ENCODE data around the gene PJA2. TPM values are rescaled to one million over a fixed set of nuclear protein-coding genes. Genes with fewer than 3 reads are reported as not detected.

The PJA2 gene
- total RNA-seq, 1 donor from 2014 or later: 79.0 TPM

DNA sequence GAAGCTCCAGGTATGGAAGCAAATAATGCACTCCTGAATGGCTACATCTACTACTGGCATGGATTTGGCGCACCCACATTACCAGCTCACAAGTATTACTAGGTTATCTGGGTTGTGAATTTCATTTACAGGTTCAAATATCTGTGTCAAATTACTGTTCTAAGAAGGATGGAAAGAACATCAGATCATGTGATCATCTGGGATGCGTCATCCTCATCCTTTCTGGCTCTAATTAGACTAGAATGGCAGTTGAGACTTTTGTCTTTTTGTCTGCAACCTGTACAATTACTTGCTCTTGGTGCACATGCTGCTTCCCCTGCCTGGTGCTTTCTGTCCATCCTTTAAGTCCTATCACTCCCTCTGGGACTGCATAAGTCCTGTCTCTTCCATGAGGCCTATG is 64.1 kb downstream of the PJA2 start:
- DNase-seq: no peak

DNA sequence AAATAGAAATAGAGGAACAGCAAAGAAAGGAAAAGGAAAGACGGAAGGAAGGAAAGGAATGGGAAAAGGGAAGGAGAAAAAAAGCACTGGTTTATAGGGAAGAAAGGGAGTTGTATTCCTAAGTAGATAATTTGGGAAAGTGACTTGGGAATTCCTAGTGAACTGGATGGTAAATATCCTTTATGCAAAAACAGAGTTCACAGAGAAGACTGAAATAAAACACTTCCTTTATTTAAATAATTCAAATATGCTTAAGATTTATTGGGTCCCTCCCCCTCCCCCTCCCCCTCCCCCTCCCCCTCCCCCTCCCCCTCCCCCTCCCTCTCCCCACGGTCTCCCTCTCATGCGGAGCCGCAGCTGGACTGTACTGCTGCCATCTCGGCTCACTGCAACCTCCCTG is 69.4 kb downstream of the PJA2 start:
- no peak for DNase-seq

DNA sequence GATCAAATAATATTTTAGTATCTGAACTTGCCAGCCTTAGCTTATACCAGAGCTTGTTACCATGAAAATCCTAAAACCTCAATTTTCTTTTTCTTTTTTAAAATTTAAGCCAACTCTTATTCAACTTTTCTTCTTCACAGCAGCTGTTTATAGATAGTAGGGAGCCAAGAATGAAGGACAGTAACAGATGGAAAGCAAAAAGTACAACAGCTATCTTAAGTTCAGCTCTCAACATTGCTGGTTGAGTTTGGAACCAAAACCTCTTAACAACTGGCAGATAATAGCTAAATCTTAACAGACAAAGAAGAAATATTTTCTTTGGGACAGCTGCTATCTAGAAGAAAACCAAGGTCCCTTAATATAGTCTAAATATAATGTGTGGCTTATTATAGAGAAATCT is 74.7 kb downstream of the PJA2 start:
- DNase-seq: no peak

DNA sequence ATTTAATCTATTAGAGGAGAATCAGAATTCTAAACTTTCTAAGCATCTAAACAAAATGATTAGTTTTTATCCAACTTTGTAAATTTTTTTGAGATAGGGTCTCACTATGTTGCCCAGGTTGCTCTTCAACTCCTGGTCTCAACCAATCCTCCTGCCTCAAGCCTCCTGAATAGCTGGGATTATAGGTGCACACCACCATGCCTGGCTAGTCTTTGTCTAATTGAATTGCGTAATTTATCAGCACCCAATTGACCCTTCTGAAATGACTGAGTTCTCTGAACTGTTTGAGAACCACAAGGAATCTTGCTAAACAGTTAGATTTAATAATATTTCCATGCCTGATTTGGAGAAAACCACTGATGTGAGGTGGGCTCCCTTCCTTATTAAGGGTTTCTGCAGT is 75.7 kb downstream of the PJA2 start:
- no peak for DNase-seq

DNA sequence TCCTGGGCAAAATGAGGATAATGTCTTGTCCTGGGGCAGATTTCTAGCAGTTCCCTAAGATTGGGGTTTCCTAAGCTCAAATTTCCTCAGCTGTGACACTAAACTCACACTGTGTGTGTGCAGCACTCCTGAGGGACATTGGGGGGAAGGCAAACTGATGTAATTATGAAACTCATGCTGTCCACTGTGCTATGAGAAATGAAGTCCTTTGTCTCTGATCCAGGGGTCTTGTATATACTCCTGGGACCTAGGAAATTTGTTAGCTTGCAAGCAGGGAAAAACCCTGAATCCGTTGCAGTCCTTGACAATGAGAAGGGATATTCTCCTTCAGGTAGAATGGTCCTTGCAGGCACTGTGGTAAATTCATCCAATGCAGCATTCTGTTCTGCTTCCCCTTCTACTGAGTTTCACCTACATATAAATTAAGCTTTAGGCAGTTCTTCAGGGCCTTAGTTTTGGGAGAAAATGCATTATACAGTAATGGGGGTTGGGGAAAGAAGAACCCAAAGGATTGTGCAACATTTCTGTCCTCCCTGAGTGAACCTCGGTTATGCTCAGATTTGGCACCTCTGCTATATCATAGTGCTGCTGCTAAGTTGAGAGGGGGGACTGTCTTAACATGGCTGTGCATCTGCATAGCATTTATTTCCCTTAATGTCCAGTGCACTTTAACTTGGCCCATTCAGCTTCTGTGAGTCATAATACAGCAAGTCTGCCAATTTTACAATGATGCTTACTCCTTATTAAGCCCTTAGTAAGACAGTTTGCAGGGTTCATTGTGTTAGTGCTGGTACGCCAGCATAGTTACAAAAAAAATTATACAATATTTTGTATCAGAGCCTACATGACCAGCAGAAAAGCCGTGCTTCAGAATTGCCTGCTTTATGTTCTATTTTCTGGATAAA is 80.2 kb downstream of the PJA2 start:
- DNase-seq: peak; percentile 54

DNA sequence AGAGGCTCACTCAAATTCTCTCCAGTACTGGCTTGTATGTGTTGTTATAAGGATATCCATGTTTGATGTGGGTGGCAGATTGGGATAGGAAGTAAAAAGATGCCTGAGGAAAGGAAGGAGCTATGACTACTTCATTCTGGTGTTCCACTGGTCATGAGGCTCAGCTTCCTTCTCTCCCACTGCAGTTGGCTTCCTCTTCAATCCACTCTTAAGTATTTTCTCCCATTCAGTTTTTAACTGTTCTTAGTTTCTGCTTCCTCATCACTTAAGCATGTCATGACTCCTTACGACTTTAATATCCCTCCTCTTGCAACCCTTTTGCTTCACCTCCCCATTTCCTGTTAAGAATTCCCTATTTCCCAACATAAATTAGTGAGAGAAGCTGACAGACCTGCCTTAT is 81.1 kb downstream of the PJA2 start:
- no peak for DNase-seq

DNA sequence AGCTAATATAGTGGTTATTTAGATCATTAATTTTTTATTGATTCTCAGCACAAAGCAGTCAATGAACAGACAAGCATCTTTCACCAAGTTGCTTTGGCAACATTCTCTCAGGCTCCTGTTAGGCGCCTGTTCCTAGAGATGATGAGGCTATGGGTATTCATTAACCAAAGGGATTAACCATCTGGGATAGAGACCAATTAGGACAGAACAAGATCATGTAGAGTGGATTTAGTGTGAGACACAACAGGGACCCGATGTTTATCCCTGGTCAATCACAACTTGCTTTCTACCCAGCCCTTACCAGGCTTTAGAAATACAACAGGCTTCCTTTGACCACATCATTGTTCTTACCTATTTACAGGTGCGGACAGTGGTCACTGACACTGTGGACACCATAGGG is 82.2 kb downstream of the PJA2 start:
- no peak for DNase-seq

DNA sequence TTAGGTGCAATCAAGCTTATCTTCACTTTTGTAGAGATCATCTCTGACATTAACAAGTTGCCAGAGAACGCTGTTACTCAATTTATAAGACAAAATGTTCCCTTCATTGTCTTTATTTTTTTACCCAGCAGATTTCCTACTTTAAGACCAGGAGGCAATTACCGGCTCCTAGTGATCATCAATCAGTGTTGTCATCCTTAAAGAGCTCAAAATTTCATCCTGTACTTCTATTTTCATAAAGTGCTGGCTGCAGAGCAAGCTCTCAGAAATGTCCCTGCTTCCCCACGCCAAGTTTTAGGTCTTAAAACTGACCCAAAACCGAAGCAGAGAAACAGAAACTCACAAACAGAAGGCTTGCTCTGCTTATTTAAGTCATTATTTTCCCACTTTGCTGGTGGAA is 82.9 kb downstream of the PJA2 start:
- no peak for DNase-seq

DNA sequence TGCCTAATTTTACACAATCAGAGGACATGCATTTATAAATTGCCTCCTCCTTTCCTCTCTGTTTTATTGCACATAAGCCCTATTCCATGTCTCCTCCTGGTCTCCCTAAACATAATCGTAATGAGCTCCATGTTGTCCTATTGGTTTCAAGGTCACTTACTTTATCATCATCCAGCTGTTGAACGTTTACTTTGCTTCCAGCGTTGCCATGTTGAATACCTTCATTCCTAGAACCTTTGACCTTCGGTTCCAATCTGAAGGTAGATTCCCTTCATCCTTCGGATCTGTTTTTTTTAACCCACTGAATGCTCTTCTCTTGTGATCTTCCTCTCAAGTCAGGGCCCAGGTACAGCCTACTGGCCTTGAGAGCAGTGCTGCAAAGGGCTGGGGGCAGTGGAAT is 84.3 kb downstream of the PJA2 start:
- DNase-seq: no peak

DNA sequence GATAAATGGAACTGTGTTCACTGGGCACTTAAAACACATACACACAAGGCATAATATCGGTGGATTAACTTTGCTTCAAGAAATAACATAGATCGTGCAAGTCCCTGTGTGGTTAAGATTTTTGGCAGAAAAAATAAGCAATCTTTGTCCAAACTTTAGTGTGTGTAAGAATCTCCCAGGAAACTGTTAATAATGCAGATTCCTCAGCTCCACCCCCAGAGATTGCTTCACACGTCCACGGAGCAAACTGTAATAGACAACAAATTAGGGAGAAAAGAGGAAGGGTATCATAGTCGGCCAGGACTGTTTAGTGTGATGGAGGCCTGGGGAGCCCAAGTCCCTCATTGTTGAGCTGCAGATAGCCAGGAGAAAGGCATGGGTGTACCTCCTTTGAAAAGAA is 84.8 kb downstream of the PJA2 start:
- DNase-seq: no peak

DNA sequence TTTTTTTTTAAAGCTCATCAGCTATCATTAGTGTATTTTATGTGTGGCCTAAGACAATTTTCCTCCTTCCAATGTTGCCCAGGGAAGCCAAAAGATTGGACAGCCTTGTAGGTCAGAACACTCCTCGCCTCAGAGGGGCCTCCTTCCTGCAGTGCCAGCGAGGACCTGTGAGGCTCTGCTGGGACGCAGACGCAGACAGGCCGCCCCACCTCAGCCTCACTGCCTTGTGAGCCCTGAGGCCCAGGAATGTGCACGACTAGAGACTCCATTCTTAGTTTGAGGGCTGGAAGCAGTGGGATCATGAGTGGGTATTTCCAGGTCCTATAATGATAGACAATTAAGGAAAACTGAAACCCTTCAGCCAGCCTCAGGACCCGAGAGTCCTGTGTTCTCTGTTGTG is 85.4 kb downstream of the PJA2 start:
- no peak for DNase-seq

DNA sequence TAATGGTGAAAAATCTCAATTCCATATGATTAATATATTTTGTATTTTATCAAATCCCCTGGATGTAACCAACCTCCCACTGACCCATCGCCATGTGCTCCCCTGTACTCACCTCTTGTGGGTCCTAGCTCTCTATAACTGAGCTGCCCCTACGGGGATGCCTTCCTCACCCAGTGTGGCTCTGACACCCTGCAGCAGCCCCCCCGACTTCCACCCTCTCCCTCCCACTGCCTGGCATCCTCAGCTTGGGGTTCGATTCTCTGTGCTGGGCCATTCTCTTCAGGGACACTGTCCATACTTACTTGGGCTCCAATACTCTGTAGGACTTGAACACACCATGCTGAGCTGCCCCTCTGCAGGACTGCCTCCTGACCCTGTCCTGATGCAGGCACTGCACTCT is 87.1 kb downstream of the PJA2 start:
- no peak for DNase-seq

DNA sequence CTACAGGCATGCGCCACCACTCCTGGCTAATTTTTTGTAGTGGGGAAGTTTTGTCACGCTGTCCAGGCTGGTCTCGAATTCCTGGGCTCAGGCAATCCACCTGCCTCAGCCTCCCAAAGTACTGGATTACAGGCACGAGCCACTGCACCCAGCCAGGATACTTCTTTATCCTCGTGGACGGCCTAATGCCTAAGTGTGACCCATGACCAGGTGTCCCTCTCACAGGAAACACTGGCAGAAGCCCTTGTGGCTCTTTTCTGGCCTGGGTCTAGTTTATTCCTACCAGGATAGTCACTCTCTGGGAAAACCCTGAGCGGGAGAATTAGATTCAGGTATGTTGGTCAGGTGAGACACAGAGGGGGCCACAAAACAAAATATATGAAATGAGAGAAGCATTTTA is 90.4 kb downstream of the PJA2 start:
- no peak for DNase-seq

DNA sequence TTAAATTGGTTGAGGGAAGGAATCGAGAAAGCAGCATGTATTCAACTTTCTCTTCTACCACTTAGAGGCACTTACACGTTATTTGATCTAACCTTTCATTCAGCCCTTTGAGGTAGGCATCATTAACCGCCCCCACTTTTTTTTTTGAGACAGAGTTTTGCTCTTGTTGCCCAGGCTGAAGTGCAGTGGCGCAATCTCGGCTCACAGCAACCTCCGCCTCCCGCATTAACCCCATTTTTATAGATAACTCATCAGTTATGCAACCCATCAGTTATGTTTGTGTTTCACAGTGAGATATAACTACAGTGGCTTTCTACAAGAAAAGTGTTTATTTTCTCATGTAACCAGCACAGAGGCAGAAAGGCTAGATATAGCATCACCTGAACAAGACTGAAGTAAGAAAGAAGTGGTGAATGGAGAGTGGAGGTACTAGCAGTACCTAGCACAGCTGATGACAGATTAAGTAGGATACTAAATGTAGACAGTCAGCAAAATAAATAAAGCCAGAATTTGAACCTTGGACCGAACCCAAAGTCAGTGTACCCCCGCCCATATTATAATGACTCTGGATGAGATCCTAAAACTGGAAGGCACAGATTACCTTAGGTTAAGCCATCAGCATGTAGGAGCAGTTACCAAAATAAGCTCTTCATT is 91.2 kb downstream of the PJA2 start:
- no peak for DNase-seq

DNA sequence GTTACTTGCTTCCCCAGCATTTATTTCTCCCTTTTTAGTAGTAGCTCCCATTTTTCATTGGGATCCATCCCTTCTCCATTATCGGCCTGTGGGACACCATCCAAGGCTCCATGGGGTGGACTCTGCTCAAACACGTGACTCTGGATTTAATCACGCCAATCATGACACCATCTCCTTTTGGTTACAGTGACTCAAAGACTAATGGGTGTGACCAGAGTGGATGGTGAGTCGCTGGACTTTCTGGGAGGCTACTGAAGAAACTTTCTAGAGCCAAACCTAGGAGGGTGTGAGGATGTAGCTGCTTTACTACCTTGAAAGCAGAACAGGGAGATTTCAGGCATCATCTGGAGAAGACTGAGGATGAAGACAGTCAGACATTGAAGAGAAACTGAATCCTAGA is 93.1 kb downstream of the PJA2 start:
- DNase-seq: no peak

DNA sequence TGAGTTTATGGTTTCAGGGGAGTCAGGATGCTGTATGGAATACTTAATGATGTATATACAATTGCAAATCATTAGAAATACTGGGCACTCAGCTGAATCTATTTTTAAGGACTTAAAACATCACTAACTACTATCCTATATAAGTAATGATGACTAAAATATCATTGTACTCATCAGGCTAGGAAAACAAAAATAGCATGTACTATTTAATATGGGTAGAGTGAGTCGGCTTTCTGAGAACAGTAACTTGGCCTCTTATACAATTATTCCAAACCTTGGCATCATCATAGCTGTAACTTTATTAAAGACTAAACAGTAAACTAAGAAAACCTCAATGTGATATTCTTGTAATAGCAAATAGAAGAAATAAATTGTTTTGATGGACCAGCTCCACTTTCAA is 94.5 kb downstream of the PJA2 start:
- DNase-seq: no peak

DNA sequence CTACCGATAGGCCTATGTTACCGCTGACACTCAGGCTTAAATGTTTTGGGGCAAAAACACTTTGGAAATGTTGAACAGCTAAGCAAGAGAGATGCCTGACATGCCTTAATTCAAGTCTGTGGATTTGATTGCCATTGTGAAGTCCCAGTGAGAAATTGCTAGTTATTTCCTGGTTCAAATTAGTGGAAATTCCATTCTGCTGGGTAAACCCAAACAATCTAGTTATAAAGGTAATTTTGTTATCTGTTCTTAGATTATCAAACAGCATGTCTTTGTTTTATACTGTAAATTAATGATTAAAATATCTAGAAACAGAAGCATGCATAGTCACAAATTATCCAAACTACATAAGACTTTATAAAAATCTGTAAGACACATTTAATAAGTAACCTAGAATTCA is 96.6 kb downstream of the PJA2 start:
- no peak for DNase-seq

DNA sequence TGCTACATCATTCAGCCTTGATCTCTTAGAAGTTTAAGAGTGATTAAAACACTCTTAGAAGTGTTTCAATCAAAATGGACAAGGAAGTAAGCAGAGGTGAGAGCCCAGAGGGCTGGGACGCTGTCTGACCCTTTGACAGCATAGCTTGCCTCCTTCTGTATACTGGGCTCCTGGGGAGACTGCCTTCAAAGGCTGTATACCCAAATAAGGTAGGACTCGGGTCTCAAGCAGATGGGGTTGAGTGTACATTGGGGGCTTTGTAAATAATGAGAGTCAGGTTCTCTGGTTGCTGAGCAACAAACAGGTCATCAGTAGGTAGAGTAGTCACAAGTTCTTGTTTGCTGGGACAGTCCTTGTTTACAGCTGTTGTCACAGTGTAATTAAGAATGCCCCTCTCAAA is 97.1 kb downstream of the PJA2 start:
- DNase-seq: no peak

DNA sequence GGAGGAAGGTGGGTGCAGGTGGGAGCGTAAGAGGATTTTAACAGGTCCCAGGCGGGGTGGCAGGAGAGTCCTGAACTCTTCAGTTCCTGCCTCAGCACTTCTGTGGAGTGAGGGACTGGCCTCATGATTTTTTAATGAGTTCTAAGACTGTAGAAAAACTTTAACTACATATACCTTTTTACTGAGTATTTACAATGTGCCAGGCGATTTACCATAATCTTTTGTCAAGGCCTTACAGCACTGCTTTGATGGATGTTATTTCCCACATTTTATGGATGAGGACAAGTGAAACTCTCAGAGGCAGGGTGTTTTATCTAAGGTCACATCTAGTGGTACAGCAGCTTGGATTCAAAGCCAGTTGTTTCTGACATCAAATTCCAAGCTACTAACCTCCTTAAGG is 99.5 kb downstream of the PJA2 start:
- no peak for DNase-seq

DNA sequence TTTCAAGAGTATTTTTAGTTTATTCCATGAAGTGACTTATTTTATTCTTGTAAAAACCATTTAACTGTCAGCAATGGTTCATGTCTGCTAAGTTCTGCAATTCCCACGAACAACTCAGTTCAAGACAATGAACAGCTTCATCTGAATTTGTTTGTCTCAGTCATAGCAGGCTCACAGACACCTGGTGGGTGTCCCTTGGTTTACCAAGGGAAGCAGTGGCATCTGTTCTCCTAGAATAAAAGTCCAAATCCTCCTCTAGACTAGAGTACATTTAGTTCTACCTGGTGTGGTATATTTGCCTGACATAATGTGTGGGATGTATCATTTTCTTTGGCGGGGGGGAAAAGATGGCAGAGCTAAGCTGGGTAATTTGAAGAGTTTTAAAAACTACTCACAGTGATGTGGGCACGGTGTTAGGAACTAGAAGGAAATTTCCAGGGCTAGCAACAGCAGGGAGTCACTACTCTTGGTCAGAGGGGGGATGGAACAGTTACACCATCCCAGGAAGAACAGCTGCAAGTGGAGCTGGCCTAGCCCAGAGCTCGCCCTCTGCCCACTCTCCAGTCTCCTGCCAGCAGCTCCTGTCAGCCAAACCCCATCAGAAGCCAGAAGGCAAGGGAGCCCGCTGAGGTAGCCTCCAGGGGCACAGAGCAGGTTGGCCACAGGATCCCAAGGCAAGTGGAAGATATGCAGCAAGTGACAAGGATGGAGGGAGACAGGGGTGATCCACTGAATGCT is 100.3 kb downstream of the PJA2 start:
- no peak for DNase-seq

DNA sequence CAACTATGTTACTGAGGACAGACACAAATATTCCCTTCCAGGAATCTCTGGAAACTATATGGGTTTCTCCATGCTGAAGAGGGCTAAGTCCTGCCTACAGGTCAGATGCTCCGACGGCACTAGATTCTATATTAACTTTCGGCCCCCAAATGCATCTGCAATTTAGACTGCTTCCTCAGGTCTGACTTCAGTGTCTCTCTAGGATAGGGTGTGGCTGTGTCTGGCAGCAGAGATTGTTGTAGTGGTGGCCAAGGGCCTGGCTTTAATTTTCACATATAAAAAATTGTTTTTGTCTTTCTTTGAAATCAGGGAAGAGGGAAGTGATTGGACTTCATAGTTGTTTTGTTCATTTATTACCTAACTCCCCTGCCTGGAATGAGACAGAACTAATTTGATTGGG is 101.8 kb downstream of the PJA2 start:
- DNase-seq: no peak

DNA sequence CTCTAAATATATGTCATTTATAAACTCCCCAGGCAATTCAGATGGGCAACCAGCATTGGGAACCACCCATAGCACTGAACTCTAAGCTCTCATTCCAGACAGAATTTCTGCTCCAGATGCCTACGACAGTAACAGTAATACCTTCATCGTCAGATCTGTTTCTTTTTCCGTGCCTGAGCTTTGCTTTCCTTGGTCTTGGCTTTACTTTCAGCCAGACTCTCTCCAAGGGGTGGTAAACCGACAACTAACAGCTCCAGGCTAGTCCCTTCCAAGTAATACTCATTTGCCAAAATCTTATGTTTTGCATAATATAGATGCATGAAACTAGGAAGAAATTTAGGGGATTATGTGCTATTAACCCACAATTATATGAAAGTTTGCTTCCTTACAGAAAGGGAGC is 102.3 kb downstream of the PJA2 start:
- DNase-seq: no peak

DNA sequence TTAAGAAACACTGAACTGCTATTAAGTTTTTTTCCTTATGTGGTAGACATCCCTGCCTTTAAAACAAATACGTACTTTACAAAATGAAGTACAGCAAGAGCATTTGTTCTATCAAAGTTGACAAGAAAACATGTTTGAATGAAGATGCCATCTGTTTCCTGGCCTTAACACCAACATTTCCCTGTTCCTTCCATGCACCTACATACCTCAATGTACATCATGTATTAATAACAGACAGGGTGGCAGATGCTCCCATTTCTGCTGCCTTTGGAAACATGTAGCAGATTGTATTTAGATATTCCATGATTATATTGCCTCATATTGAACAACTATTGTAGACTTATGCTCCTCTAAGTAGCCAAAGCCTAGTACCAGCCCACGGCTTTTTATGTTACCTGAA is 104.4 kb downstream of the PJA2 start:
- no peak for DNase-seq

DNA sequence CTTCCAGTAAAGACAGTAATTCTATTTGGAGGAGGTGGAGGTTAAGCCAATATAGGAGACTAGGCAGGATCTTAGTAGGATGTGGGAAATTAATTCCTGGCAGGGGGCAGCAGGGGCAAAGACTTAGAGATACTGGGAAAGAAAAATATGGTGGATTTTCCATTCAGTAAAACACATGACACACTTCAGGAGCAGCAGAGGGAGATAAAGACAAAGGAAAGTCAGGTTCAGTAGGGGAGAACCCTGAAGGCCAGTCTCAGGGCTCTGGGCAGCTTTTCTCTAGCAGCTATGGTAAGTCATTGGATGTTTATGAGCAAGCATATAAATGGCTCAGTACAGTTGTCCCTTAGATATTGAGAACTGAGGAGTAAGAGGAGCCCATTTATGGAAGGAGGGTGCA is 105.5 kb downstream of the PJA2 start:
- DNase-seq: no peak
